Neural progenitor cell (in vitro differentiated cells): Measurements from ENCODE around the gene RUSC1.

ENCODE experiments used
- CTCF ChIP-seq: fragments of 200-600 bp; sonication (generic); IDR thresholded peaks from 2 replicates; pipeline ENCODE4 v1.5.1; 2017; ENCODE audit warnings: antibody characterized with exemption, mild to moderate bottlenecking
- EZH2 ChIP-seq: fragments of 200-600 bp; sonication (generic); IDR thresholded peaks from 2 replicates; pipeline ENCODE4 v1.6.1; 2017; ENCODE audit warnings: antibody characterized with exemption, mild to moderate bottlenecking, moderate library complexity
- EZH2phosphoT487 ChIP-seq: fragments of 200-600 bp; sonication (generic); IDR thresholded peaks from 2 replicates; pipeline ENCODE4 v1.6.1; 2017; ENCODE audit warnings: antibody characterized with exemption

- TF ChIP-seq CTCF (no peak), EZH2 (no peak), EZH2phosphoT487 (no peak)
These were observed 5.4 kb downstream of the RUSC1 start for GRCh38 chr1:155326020-155326526.
